Loucy (cell line): Measurements from ENCODE around the gene CUEDC2.
A peak's percentile ranks its signal among the peaks of the same experiment; 100 is the strongest.

Experiments
- H2AFZ ChIP-seq: fragments of 200-600 bp; sonication (generic); 2 replicates; pipeline ENCODE4 v1.6.0; 2016; ENCODE audit warnings: antibody characterized with exemption, mild to moderate bottlenecking, low read length, moderate library complexity
- H3F3A ChIP-seq: fragments of 200-600 bp; 2 replicates; pipeline ENCODE4 v1.6.0; 2016; ENCODE audit warnings: antibody characterized with exemption, low read depth, mild to moderate bottlenecking
- H3K27me3 ChIP-seq: fragments of 200-600 bp; sonication (generic); 2 replicates; pipeline ENCODE4 v1.6.1; 2014; ENCODE audit warnings: low read length, mild to moderate bottlenecking; ENCODE audit not compliant: insufficient read depth, poor library complexity, severe bottlenecking
- H3K36me3 ChIP-seq: fragments of 200-600 bp; sonication (generic); 2 replicates; pipeline ENCODE4 v1.6.1; 2016; ENCODE audit warnings: low read length; ENCODE audit not compliant: insufficient read depth
- H3K4me1 ChIP-seq: fragments of 200-600 bp; sonication (generic); 2 replicates; pipeline ENCODE4 v1.5.1; 2014; ENCODE audit warnings: low read length, mild to moderate bottlenecking; ENCODE audit not compliant: insufficient read depth, poor library complexity, severe bottlenecking
- H3K4me2 ChIP-seq: fragments of 200-600 bp; sonication (generic); 2 replicates; pipeline ENCODE4 v1.6.0; 2014; ENCODE audit warnings: antibody characterized with exemption, low read length, low read depth, mild to moderate bottlenecking; ENCODE audit not compliant: poor library complexity, severe bottlenecking
- H3K4me3 ChIP-seq: fragments of 200-600 bp; sonication (generic); 2 replicates; pipeline ENCODE4 v1.5.1; 2014; ENCODE audit warnings: low read length, mild to moderate bottlenecking, mixed read lengths; ENCODE audit not compliant: poor library complexity, severe bottlenecking
- H3K79me2 ChIP-seq: fragments of 200-600 bp; sonication (generic); 2 replicates; pipeline ENCODE4 v1.6.1; 2014; ENCODE audit warnings: low read length; ENCODE audit not compliant: insufficient read depth
- H3K9ac ChIP-seq: fragments of 200-600 bp; sonication (generic); 2 replicates; pipeline ENCODE4 v1.6.0; 2014; ENCODE audit warnings: mild to moderate bottlenecking, low read depth, low read length, moderate library complexity; ENCODE audit not compliant: poor library complexity, severe bottlenecking
- H3K9me2 ChIP-seq: fragments of 200-600 bp; sonication (generic); replicated peaks from 2 replicates; pipeline ENCODE4 v1.6.1; 2016; ENCODE audit warnings: low read depth, low read length, mixed read lengths
- H3K9me3 ChIP-seq: fragments of 200-600 bp; sonication (generic); 2 replicates; pipeline ENCODE4 v1.6.1; 2014; ENCODE audit warnings: mild to moderate bottlenecking, antibody characterized with exemption, low read length, low read depth; ENCODE audit not compliant: insufficient read depth
- H4K20me1 ChIP-seq: fragments of 200-600 bp; sonication (generic); 2 replicates; pipeline ENCODE4 v1.6.0; 2014; ENCODE audit warnings: antibody characterized with exemption, low read length, mild to moderate bottlenecking; ENCODE audit not compliant: insufficient read depth, poor library complexity, severe bottlenecking
- EZH2phosphoT487 ChIP-seq: fragments of 200-600 bp; IDR thresholded peaks from 2 replicates; pipeline ENCODE4 v1.6.1; 2018; ENCODE audit warnings: antibody characterized with exemption, mild to moderate bottlenecking, moderate library complexity, borderline replicate concordance
- TF ChIP-seq, protein P1 (sequence below): fragments of 200-600 bp; sonication (generic); conservative IDR thresholded peaks from 2 replicates; pipeline ENCODE4 v1.5.1; 2014; ENCODE audit warnings: mild to moderate bottlenecking, antibody characterized with exemption, low read length

CUEDC2 gene

DNA sequence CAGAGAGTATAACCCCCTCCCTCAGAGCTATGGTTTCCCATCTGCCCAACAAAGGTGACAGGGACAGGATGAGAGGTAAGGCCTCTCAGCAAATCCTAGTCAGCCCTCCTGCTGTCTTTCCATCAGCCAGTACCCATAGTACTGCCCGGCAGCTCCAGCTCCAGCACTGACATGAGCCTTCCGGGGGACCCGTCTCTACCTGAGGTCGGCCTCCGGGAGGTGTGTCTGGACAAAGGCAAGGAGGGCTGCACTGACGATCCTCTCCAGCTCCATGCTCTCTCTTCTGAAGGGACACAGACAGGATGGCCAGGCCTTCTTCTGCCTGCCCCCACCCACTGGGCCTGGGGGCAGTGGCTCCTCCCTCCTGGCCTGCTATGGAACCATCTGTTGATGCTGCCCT, 7.5 kb downstream of the CUEDC2 start:
- Histone ChIP-seq H3K9me2 (no peaks in the 10 kb centered on the region), H3K9me3 (no peaks in the 10 kb centered on the region), H3K79me2 (peaks cover 19% of the 10 kb centered on the region), H3K27me3 (no peaks in the 10 kb centered on the region), H3K36me3 (no peaks in the 10 kb centered on the region; the same call in 1 of the 2 replicates), H3K9ac (no peak overlapping the region), H3K4me1 (peaks cover 18% of the 10 kb centered on the region), H3K4me3 (no peak overlapping the region), H4K20me1 (no peaks in the 10 kb centered on the region), H3K4me2 (no peak overlapping the region), H2AFZ (no peak overlapping the region), H3F3A (no peaks in the 10 kb centered on the region)
- TF ChIP-seq, protein P1, sequence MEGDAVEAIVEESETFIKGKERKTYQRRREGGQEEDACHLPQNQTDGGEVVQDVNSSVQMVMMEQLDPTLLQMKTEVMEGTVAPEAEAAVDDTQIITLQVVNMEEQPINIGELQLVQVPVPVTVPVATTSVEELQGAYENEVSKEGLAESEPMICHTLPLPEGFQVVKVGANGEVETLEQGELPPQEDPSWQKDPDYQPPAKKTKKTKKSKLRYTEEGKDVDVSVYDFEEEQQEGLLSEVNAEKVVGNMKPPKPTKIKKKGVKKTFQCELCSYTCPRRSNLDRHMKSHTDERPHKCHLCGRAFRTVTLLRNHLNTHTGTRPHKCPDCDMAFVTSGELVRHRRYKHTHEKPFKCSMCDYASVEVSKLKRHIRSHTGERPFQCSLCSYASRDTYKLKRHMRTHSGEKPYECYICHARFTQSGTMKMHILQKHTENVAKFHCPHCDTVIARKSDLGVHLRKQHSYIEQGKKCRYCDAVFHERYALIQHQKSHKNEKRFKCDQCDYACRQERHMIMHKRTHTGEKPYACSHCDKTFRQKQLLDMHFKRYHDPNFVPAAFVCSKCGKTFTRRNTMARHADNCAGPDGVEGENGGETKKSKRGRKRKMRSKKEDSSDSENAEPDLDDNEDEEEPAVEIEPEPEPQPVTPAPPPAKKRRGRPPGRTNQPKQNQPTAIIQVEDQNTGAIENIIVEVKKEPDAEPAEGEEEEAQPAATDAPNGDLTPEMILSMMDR: no peak
- TF ChIP-seq EZH2phosphoT487: no peak

GRCh38 chr10:102424145-102424544, 8.2 kb downstream of the CUEDC2 start:
- H2AFZ ChIP-seq: no peak overlapping the region
- no peaks in the 10 kb centered on the region for H3K9me2 ChIP-seq
- H3F3A ChIP-seq: no peaks in the 10 kb centered on the region
- H3K36me3 ChIP-seq: no peaks in the 10 kb centered on the region; the same call in 1 of the 2 replicates
- H3K4me1 ChIP-seq: peaks cover 25% of the 10 kb centered on the region
- no peak overlapping the region for H3K4me2 ChIP-seq
- H3K79me2 ChIP-seq: peaks cover 19% of the 10 kb centered on the region
- H3K4me3 ChIP-seq: no peak overlapping the region
- H3K9me3 ChIP-seq: no peaks in the 10 kb centered on the region
- no peaks in the 10 kb centered on the region for H3K27me3 ChIP-seq
- no peak for TF ChIP-seq EZH2phosphoT487
- TF ChIP-seq, protein P1: no peak
- no peak overlapping the region for H3K9ac ChIP-seq
- no peaks in the 10 kb centered on the region for H4K20me1 ChIP-seq

DNA sequence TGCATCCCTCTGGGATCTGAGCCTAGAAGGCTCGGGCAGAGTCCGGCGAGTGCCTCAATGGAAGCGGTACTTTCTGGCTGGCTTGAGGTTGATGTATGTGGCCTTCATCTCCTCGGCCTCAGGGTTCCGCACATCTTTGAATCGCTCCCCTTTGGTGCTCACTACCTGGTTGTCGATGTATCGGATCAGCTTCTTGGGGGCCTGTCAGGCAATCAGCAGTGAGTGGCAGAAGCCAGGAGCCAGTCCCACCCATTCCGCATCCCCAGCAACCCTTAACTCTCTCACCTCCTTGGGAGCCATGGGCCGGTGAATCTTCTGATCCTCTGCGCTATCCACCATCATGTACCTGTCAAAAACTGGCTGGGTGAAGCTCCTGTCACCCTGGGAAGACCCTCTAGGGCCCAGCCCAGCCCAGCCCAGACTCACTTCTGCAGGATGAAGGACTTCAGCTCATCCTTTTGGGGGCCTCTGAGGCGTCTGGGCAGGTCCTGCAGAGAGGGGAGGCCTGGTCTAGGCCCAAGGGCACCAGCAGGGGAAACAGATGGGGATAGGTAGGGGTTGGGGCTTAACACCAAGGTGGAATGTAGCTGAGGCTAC, 8.9 kb downstream of the CUEDC2 start:
- H3K79me2 ChIP-seq: peaks cover 19% of the 10 kb centered on the region
- H3K4me1 ChIP-seq: peaks cover 25% of the 10 kb centered on the region
- H3K4me3 ChIP-seq: peak overlapping the region; percentile 79
- no peaks in the 10 kb centered on the region for H3K9me3 ChIP-seq
- no peaks in the 10 kb centered on the region for H3F3A ChIP-seq
- H3K27me3 ChIP-seq: no peaks in the 10 kb centered on the region
- H3K36me3 ChIP-seq: no peaks in the 10 kb centered on the region; the same call in 1 of the 2 replicates
- H4K20me1 ChIP-seq: no peaks in the 10 kb centered on the region
- H2AFZ ChIP-seq: no peak overlapping the region
- H3K9ac ChIP-seq: peak overlapping the region; percentile 76
- H3K9me2 ChIP-seq: no peaks in the 10 kb centered on the region
- TF ChIP-seq EZH2phosphoT487: no peak
- TF ChIP-seq, protein P1: no peak
- H3K4me2 ChIP-seq: peak overlapping the region; percentile 93
